ENCODE measurements around the gene PRRT4.

The PRRT4 gene

GRCh38 chr7:128343554-128344430 is 17.7 kb downstream of the PRRT4 start, which contains the start of gene RBM28:
Gene RBM28 (minus strand): TSS chr7:128343908. CDS start chr7:128343793, 115 bp downstream.
- peak; percentile 80 to 84 for DNase-seq

DNA sequence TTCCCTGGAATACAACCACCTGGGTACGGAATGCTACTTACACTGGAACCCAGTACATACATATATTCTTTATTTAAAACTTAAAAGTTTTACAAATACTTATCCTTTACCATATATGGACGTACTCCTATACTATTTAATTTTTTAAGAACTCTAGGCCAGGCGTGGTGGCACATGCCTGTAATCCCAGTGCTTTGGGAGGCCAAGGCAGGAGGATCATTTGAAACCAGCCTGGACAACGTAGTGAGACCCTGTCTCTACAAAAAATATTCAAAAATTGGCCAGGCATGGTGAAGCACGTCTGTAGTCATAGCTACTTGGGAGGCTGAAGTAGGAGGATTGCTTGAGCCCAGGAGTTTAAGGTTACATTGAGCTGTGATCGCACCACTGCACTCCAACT is 19.8 kb downstream of the PRRT4 start:
- DNase-seq = no peak

GRCh38 chr7:128335730-128336129 is 25.8 kb downstream of the PRRT4 start:
- no peak for DNase-seq

- DNase-seq = no peak
Measured at GRCh38 chr7:128324368-128324680, 37.2 kb downstream of the PRRT4 start.

DNA sequence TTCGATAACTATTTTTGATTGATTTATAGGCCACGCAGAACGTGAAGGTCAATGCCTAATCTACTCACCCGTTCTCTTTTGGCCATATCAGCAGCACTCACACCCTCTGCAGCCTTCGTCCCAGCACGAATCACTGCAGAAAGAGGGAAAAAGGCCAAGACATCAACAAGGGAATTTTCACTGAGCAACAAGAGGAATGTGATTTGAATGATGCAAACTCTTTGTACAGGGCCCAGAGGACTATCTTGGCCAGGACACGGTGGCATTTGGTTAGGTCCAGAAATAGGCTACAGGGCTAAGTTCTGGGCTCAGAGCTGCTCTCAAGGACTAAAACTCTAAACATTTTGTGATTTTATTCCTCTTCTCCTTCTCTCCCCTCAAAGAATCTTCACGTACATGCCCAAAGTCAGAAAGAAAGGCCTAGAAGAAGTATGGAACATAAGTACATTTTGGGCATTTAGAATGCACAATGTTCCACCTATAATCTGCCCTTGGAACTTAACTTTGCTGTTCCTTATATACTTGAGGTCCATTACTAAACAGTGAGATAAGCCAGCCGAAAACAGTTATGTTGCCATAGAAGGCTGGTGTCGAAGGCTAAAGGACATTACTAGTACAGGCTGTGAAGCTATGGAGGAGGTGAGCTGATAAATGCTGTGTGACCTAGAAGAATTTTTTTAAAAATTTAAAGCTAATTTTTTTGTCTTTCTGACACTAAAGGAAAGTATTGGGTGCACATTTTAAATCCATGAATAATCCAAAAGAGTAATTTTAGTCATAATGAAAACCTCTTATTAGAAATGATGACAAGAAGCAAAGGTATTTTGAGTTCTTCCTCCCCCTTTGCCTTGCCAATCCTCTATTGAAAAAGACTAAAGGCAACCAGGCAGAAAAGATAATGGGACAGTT is 37.8 kb downstream of the PRRT4 start:
- no peak for DNase-seq

DNA sequence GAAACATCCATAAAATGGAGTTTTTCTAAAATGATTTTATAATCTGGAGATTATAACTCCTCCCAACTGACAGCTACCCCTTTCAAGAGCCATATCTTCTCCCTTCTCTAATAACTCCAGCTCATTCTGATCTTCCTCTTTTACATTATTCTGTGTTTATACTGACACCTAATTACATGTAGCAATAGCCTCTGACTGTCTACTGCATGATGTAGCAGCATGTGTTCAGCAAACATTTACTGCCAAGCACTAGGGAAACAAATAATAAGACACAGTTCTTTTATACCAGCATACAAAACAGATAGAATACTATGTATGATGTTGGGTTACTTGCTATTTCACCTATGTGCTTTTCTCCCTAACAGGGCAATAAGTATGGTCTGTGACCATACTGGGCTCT is 38.5 kb downstream of the PRRT4 start:
- no peak for DNase-seq

DNA sequence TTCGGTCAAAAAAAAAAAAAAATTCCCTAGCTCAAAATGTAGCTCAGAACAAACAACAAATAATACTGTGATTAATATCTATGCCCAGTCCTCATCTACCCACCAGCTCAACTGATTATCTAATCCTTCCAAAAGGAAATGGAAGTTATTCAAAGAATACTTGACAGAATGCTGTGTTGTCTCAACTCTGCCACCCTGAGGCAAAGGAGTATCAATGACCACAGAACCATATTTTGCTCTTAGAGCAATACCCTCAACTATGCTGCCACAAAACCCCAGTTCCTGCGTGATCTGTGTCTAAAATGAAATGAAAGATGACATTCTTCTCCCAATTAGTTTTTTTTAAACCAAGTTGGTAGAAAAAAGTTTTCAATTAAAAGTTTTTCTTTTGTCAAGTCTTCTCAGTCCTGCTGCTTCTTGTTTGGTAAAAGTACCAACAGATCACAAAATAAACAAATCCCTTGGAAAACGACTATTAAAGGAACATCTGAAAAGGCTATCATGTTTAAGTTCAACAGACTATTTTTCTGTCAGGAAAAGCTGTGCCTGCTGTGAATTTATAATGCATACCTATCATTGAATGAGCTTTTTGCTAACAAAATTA is 39.3 kb downstream of the PRRT4 start:
- peak; percentile 39 to 54 for DNase-seq

GRCh38 chr7:128321044-128321422 is 40.5 kb downstream of the PRRT4 start:
- DNase-seq = no peak

DNA sequence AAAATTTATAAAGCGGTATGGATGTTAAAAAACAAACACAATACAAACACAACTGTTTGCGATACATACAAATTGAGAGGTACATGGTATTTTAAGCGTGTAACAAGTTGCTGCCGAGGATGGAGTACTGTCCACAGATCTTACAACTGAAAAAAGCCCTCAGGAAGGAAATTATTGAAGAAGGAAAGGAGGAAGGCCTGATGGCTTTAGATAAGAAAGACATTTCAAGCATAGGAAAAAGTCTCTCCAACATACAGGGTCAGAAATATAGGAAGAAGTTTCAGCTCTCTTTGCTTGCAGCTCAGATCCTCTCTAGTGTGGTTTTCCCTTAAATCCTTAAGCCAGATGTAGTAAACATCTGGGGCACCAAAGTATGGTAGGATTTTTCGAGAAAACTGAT is 42.8 kb downstream of the PRRT4 start:
- no peak for DNase-seq

- DNase-seq = no peak
Measured at GRCh38 chr7:128311013-128311412, 50.5 kb downstream of the PRRT4 start.

- DNase-seq = no peak
Measured at GRCh38 chr7:128310499-128310898, 51.0 kb downstream of the PRRT4 start.

DNA sequence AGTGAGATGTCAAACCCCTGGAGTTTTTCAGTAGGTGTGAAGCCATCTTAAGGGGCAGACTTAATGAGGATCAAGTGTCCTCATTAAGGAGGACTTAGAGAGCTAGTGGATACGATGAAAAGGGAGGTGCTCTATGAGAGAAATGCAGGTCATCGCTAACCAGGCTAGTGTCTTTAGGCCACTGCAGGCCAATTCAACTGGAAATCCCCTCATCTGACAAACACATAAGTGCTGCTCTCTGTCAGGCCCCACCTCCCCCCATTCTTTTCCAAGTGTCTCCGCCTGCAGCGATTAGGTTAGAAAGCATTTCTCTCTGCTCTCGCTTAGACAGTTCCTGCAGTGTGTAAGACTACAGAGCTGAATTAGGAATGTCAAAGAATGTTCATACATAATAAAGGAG is 51.5 kb downstream of the PRRT4 start:
- DNase-seq = no peak

DNA sequence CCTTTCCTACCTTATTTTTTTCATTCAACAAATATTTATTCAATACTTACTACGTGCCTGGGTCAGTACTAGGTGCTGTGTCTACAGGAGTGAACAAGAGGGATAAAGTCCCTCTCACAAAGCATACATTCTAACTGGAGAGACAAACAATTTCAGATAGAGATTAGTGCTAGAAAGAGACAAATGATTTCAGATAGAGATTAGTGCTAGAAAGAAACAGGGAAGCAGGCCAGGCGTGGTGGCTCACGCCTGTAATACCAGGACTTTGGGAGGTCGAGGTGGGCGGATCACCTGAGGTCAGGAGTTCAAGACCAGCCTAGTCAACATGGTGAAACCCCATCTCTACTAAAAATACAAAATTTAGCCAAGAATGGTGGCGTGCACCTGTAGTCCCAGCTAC is 52.4 kb downstream of the PRRT4 start:
- no peak for DNase-seq

GRCh38 chr7:128307061-128307460 is 54.4 kb downstream of the PRRT4 start:
- DNase-seq = no peak

GRCh38 chr7:128304212-128304611 is 57.3 kb downstream of the PRRT4 start:
- DNase-seq = no peak

DNA sequence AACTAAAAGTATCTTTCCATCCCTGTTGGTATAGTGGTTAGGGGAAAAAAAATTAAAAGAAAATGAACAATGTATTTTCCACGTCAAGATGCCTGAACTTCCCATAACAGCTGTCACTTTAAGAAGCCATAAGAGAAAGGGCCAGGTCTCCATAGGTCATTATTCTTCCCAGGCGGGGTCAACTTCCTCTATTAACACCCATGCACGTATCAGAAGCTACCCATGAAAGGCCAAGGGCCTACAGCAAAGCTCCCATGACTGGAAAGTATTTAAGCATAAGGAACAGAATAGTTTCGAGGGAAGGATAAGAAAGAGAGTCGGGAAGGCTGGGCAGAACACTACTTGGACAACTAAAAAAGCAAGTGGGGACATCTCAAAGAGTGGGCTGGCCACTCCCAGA is 57.8 kb downstream of the PRRT4 start:
- no peak for DNase-seq

DNA sequence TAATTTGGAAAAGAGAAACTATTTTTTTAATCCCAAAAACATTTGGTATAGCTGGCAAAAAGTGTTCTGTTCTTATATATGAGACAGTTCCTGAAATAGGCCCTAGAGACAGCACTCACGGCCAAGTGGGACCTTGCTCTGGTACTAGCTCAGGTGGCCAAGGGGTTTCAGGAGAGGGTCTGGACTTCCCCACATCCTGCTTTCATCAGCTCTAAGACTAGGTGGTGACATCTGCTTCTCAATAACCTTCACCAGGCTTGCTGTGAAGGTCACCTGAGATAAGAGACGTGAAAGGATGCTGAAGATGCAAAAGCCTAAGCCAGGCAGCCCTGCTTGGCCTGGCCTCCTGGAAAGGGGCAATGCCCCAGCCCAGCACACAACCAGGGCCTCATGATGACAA is 58.4 kb downstream of the PRRT4 start:
- DNase-seq = no peak

GRCh38 chr7:128302139-128302538 is 59.4 kb downstream of the PRRT4 start:
- no peak for DNase-seq
